CD4-positive, alpha-beta T cell (primary cell): Measurements from ENCODE around the gene KRTAP24-1. TPM values are rescaled to one million over a fixed set of nuclear protein-coding genes. Genes with fewer than 3 reads are reported as not detected.

Source experiments
- ATAC-seq: fragments of 200-7000 bp; cut with Tn5 transposase; one replicate; pipeline ENCODE4 v1.10.0; 2022; ENCODE audit warnings: mild to moderate bottlenecking; ENCODE audit not compliant: poor library complexity
- CTCF ChIA-PET: fragments of 350-600 bp; sonication (Branson Sonifier 250); formaldehyde crosslinking; loops from one replicate; lab custom pipeline; 2021; ENCODE audit warnings: antibody characterized with exemption, inconsistent platforms; lab: Charles Lee
- POLR2A ChIA-PET: fragments of 350-600 bp; sonication (Branson Sonifier 250); formaldehyde crosslinking; loops from one replicate; lab custom pipeline; 2021; ENCODE audit warnings: antibody characterized with exemption, inconsistent platforms; lab: Charles Lee
- DNase-seq, 14 experiments: peaks; one replicate each; pipeline ENCODE4 v3.0.0-alpha.2; 2013 to 2020; ENCODE audit warnings: mixed read lengths in 2 of 14
- H3K27ac ChIP-seq, 2 donors: one replicate each; pipeline versions ENCODE4 v1.5.1 to v1.7.0; 2013; ENCODE audit warnings: low read length in 2 of 2, low read depth in 1 of 2, mild to moderate bottlenecking in 1 of 2
- H3K27me3 ChIP-seq, 2 experiments: 1 replicate in 1 of 2; 2 replicates in 1 of 2; pipeline versions ENCODE4 v1.6.1 to v1.7.0; 2013; ENCODE audit warnings: low read length in 2 of 2, control low read depth in 1 of 2, mild to moderate bottlenecking in 1 of 2, moderate library complexity in 1 of 2; ENCODE audit not compliant: insufficient read depth in 2 of 2, control insufficient read depth in 1 of 2
- H3K36me3 ChIP-seq: one replicate; pipeline ENCODE4 v1.6.1; 2013; ENCODE audit warnings: low read length, control low read depth; ENCODE audit not compliant: insufficient read depth
- H3K4me1 ChIP-seq: one replicate; pipeline ENCODE4 v1.6.1; 2013; ENCODE audit warnings: low read length, control low read depth; ENCODE audit not compliant: insufficient read depth
- H3K4me3 ChIP-seq: one replicate; pipeline ENCODE4 v1.5.1; 2013; ENCODE audit warnings: mild to moderate bottlenecking, low read length, moderate library complexity
- H3K9me3 ChIP-seq, 2 experiments: 1 replicate in 1 of 2; 2 replicates in 1 of 2; pipeline versions ENCODE4 v1.6.1 to v1.7.0; 2013; ENCODE audit warnings: low read length in 2 of 2, mild to moderate bottlenecking in 2 of 2, control low read depth in 1 of 2, moderate library complexity in 1 of 2; ENCODE audit not compliant: control insufficient read depth in 1 of 2, insufficient read depth in 1 of 2
- H3K27ac Mint-ChIP-seq: one replicate; pipeline ENCODE4 v1.8.0; 2020; ENCODE audit warnings: mixed read lengths
- H3K27me3 Mint-ChIP-seq: one replicate; pipeline ENCODE4 v1.8.0; 2021; ENCODE audit warnings: mixed read lengths
- H3K36me3 Mint-ChIP-seq: one replicate; pipeline ENCODE4 v1.8.0; 2021; ENCODE audit warnings: low read depth, mixed read lengths
- H3K4me1 Mint-ChIP-seq: one replicate; pipeline ENCODE4 v1.8.0; 2021; ENCODE audit warnings: low read depth, mixed read lengths
- H3K4me3 Mint-ChIP-seq: one replicate; pipeline ENCODE4 v1.8.0; 2020; ENCODE audit warnings: mild to moderate bottlenecking, mixed read lengths
- H3K9me3 Mint-ChIP-seq: one replicate; pipeline ENCODE4 v1.8.0; 2020; ENCODE audit warnings: mixed read lengths
- intact Hi-C, 2 experiments: fragments of 100-400 bp; cut with DNase I in 1 of 2; cut with micrococcal nuclease in 1 of 2; formaldehyde crosslinking; loops; one replicate each; pipeline versions ENCODE4 v1.15.1 to v1.9.0; 2023 to 2025; cut with DNase I, micrococcal nuclease
- total RNA-seq, 174 experiments: library from RNA in 2 of 174; stranded (reverse) in 2 of 174; gene quantifications; one replicate each; pipeline ENCODE4 v1.2.3 and lab custom pipeline; 2021 to 2026
- TF ChIP-seq, protein P1 (sequence below): fragments of 200-600 bp; IDR thresholded peaks from one replicate; pipeline ENCODE4 v1.8.0; 2022; ENCODE audit warnings: antibody characterized with exemption, mild to moderate bottlenecking

Gene KRTAP24-1
- total RNA-seq, 2 experiments from 2014 or later, result not detected

GRCh38 chr21:30320215-30320614 lies 37.5 kb upstream of the KRTAP24-1 start, which contains the start of gene KRTAP26-1:
Gene KRTAP26-1 (minus strand): TSS chr21:30320315. CDS start chr21:30320035, 280 bp downstream.
- Mint-ChIP-seq H3K9me3 (peaks cover 6% of the 10 kb centered on the region), H3K36me3 (no peaks in the 10 kb centered on the region), H3K27me3 (no peaks in the 10 kb centered on the region), H3K4me1 (no peaks in the 10 kb centered on the region), H3K27ac (no peak within 1 kb of the TSS), H3K4me3 (no peak within 1 kb of the TSS)
- Histone ChIP-seq H3K27me3 (no peaks in the 10 kb centered on the region), H3K27ac (no peak within 1 kb of the TSS), H3K4me3 (no peak within 1 kb of the TSS), H3K9me3 (peaks cover 0 to 4% of the 10 kb centered on the region in 2 experiments), H3K4me1 (no peaks in the 10 kb centered on the region), H3K36me3 (no peaks in the 10 kb centered on the region)
- intact Hi-C loops, result no loop called here
- TF ChIP-seq, protein P1, sequence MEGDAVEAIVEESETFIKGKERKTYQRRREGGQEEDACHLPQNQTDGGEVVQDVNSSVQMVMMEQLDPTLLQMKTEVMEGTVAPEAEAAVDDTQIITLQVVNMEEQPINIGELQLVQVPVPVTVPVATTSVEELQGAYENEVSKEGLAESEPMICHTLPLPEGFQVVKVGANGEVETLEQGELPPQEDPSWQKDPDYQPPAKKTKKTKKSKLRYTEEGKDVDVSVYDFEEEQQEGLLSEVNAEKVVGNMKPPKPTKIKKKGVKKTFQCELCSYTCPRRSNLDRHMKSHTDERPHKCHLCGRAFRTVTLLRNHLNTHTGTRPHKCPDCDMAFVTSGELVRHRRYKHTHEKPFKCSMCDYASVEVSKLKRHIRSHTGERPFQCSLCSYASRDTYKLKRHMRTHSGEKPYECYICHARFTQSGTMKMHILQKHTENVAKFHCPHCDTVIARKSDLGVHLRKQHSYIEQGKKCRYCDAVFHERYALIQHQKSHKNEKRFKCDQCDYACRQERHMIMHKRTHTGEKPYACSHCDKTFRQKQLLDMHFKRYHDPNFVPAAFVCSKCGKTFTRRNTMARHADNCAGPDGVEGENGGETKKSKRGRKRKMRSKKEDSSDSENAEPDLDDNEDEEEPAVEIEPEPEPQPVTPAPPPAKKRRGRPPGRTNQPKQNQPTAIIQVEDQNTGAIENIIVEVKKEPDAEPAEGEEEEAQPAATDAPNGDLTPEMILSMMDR, result no peak
- POLR2A ChIA-PET, result no interaction called here
- DNase-seq, result no peak
- no peak for ATAC-seq
- CTCF ChIA-PET, result no interaction called here

DNA sequence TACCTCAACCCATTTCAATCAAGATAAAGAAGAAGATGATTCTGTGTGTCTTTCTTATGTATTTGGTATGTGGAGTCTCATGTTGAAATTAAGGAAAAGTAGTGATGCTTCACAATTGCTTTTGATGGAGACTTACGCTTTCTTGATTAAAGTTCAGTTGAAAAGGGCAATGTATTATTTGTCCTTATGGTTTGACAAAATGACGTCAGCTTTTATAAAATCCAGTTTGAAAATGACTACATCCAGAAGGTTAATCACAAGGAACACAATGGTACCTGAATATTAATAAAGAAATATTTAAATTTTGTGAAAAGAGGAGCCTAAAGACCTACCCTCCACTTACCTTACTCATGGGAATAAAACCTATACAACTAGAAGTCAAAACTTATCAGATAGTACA lies 33.0 kb upstream of the KRTAP24-1 start:
- TF ChIP-seq, protein P1, result no peak
- Mint-ChIP-seq H3K27ac (no peak overlapping the region), H3K36me3 (no peaks in the 10 kb centered on the region), H3K9me3 (peaks cover 2% of the 10 kb centered on the region), H3K4me3 (no peak overlapping the region), H3K4me1 (no peaks in the 10 kb centered on the region), H3K27me3 (no peaks in the 10 kb centered on the region)
- H3K4me1 ChIP-seq, result no peaks in the 10 kb centered on the region
- peaks cover 0 to 4% of the 10 kb centered on the region in 2 experiments for H3K9me3 ChIP-seq
- H3K36me3 ChIP-seq, result no peaks in the 10 kb centered on the region
- ChIA-PET CTCF (no interaction called here), POLR2A (no interaction called here)
- no peaks in the 10 kb centered on the region for H3K27me3 ChIP-seq
- H3K27ac ChIP-seq, result no peak overlapping the region
- ATAC-seq (no peak), DNase-seq (no peak)
- intact Hi-C loops, result no loop called here
- no peak overlapping the region for H3K4me3 ChIP-seq

GRCh38 chr21:30306884-30307283 lies 24.1 kb upstream of the KRTAP24-1 start:
- ChIA-PET POLR2A (interaction anchor here (0.7 kb wide), 1 partner anchor 928 kb away, joined by 3 read pairs; no protein-coding TSS in a partner anchor), CTCF (no interaction called here)
- H3K4me1 ChIP-seq, result no peaks in the 10 kb centered on the region
- intact Hi-C loops, result no loop called here
- H3K4me3 ChIP-seq, result no peak overlapping the region
- no peaks in the 10 kb centered on the region for H3K36me3 ChIP-seq
- H3K36me3 Mint-ChIP-seq, result no peaks in the 10 kb centered on the region
- H3K9me3 Mint-ChIP-seq, result no peaks in the 10 kb centered on the region
- H3K27me3 Mint-ChIP-seq, result no peaks in the 10 kb centered on the region
- ATAC-seq (no peak), DNase-seq (no peak)
- no peaks in the 10 kb centered on the region for H3K4me1 Mint-ChIP-seq
- no peaks in the 10 kb centered on the region for H3K27me3 ChIP-seq
- H3K27ac Mint-ChIP-seq, result no peak overlapping the region
- TF ChIP-seq, protein P1, result no peak
- no peaks in the 10 kb centered on the region for H3K9me3 ChIP-seq
- H3K4me3 Mint-ChIP-seq, result no peak overlapping the region
- H3K27ac ChIP-seq, result no peak overlapping the region
